GM21619 (cell line): ENCODE data around the gene GPRC5B.

Experiments used
- ATAC-seq: cut with Tn5 transposase; IDR thresholded peaks from one replicate; pipeline ENCODE4 v1.9.1; 2021; ENCODE audit not compliant: unreplicated experiment

GPRC5B gene

GRCh38 chr16:19898924-19899604 lies 14.4 kb upstream of the GPRC5B start:
- ATAC-seq: no peak

GRCh38 chr16:19898166-19898565 lies 13.5 kb upstream of the GPRC5B start:
- ATAC-seq: no peak

- ATAC-seq: no peak
These were observed 12.3 kb upstream of the GPRC5B start for GRCh38 chr16:19896951-19897350.

- no peak for ATAC-seq
These were observed 9.9 kb upstream of the GPRC5B start for GRCh38 chr16:19894586-19894985.

- no peak for ATAC-seq
These were observed 8.3 kb upstream of the GPRC5B start for GRCh38 chr16:19892902-19893301.

GRCh38 chr16:19890901-19891300 lies 6.3 kb upstream of the GPRC5B start:
- no peak for ATAC-seq

- ATAC-seq: no peak
These were observed 4.2 kb upstream of the GPRC5B start for GRCh38 chr16:19888834-19889233.

GRCh38 chr16:19886073-19886941 lies 1.7 kb upstream of the GPRC5B start:
- peak; percentile 59 for ATAC-seq

GRCh38 chr16:19885451-19886072 lies 914 bp upstream of the GPRC5B start:
- no peak for ATAC-seq

GRCh38 chr16:19883966-19884485 lies 622 bp downstream of the GPRC5B start:
- no peak for ATAC-seq

GRCh38 chr16:19883296-19883965 lies 1.2 kb downstream of the GPRC5B start:
- no peak for ATAC-seq

GRCh38 chr16:19882646-19883045 lies 2.0 kb downstream of the GPRC5B start:
- ATAC-seq: no peak

- no peak for ATAC-seq
These were observed 2.5 kb downstream of the GPRC5B start for GRCh38 chr16:19882186-19882585.

GRCh38 chr16:19881783-19882182 lies 2.9 kb downstream of the GPRC5B start:
- ATAC-seq: no peak

- ATAC-seq: no peak
These were observed 3.6 kb downstream of the GPRC5B start for GRCh38 chr16:19881028-19881427.

GRCh38 chr16:19879241-19879792 lies 5.3 kb downstream of the GPRC5B start:
- no peak for ATAC-seq

GRCh38 chr16:19878757-19879156 lies 5.9 kb downstream of the GPRC5B start:
- no peak for ATAC-seq

GRCh38 chr16:19876501-19877059 lies 8.1 kb downstream of the GPRC5B start:
- ATAC-seq: no peak

- no peak for ATAC-seq
These were observed 8.7 kb downstream of the GPRC5B start for GRCh38 chr16:19875900-19876299.

- ATAC-seq: no peak
These were observed 9.6 kb downstream of the GPRC5B start for GRCh38 chr16:19874851-19875546.
